ENCODE data around the gene CCDC47. TPM values are rescaled to one million over a fixed set of nuclear protein-coding genes. Genes with fewer than 3 reads are reported as not detected.

CCDC47 gene
- total RNA-seq, 2 donors from 2014 or later: 72.6 to 102 TPM

- H3K27me3 Mint-ChIP-seq: no peaks in the 10 kb centered on the region
- H3K4me1 Mint-ChIP-seq (ENCODE audit: low read depth in 2 of 2): peaks cover 31 to 38% of the 10 kb centered on the region in 2 donors
- peak overlapping the region; percentile 85 to 88 for H3K27ac Mint-ChIP-seq
- peak overlapping the region; percentile 89 for H3K4me3 Mint-ChIP-seq
- no peaks in the 10 kb centered on the region for H3K9me3 Mint-ChIP-seq
- DNase-seq (ENCODE audit: low spot score) (no peak), ATAC-seq (no peak)
- no peaks in the 10 kb centered on the region for H3K36me3 Mint-ChIP-seq
These were observed 77.5 kb downstream of the CCDC47 start for GRCh38 chr17:63695889-63696288.

Other genes with a start within 250 kb of the CCDC47 start
- 100 to 1,000 TPM; 100 to 107 TPM for gene DCAF7, start 223.1 kb downstream of the CCDC47 start, total RNA-seq
- gene TACO1, start 172.7 kb downstream of the CCDC47 start, total RNA-seq: 10 to 100 TPM; 21.0 to 26.7 TPM
- 10 to 100 TPM; 38.2 to 52.0 TPM for gene MAP3K3, start 151.2 kb downstream of the CCDC47 start, total RNA-seq
- 100 to 1,000 TPM; 114 to 185 TPM for gene LIMD2, start 73.5 kb downstream of the CCDC47 start, total RNA-seq
- gene STRADA, start 31.8 kb downstream of the CCDC47 start, total RNA-seq: 10 to 100 TPM; 59.5 to 86.5 TPM
- gene DDX42, start 573 bp upstream of the CCDC47 start, total RNA-seq: 100 to 1,000 TPM; 107 to 161 TPM
- 100 to 1,000 TPM; 163 to 202 TPM for gene PSMC5, start 53.8 kb upstream of the CCDC47 start, total RNA-seq
- gene FTSJ3, start 54.1 kb upstream of the CCDC47 start, total RNA-seq: 100 to 1,000 TPM in 1 of 2 donors, 10 to 100 TPM in 1; 74.2 to 116 TPM
- 100 to 1,000 TPM; 102 to 136 TPM for gene SMARCD2, start 69.1 kb upstream of the CCDC47 start, total RNA-seq
- gene CSH2, start 100.1 kb upstream of the CCDC47 start, total RNA-seq: not detected
- gene GH2, start 108.3 kb upstream of the CCDC47 start, total RNA-seq: not detected
- gene CSH1, start 123.0 kb upstream of the CCDC47 start, total RNA-seq: not detected
- gene CSHL1, start 137.7 kb upstream of the CCDC47 start, total RNA-seq: not detected
- gene GH1, start 145.2 kb upstream of the CCDC47 start, total RNA-seq: not detected
- gene CD79B, start 158.7 kb upstream of the CCDC47 start, total RNA-seq: 10 to 100 TPM; 33.8 to 58.6 TPM
- under 1 TPM in 1 of 2 donors, not detected in 1; 0.08 TPM for gene SCN4A, start 199.3 kb upstream of the CCDC47 start, total RNA-seq
- 1 to 10 TPM in 1 of 2 donors, under 1 TPM in 1; 0.50 to 1.0 TPM for gene PRR29, start 224.8 kb upstream of the CCDC47 start, total RNA-seq
- gene ICAM2, start 247.0 kb upstream of the CCDC47 start, total RNA-seq: 10 to 100 TPM; 14.1 to 20.7 TPM

Data from natural killer cell treated with Interleukin-12 subunit alpha and Interleukin-12 subunit beta and Interleukin-15 and Interleukin-18, amount 100 ng/mL, for 72 hours (primary cell).